Measurements from ENCODE around the gene RBFOX1.

DNA sequence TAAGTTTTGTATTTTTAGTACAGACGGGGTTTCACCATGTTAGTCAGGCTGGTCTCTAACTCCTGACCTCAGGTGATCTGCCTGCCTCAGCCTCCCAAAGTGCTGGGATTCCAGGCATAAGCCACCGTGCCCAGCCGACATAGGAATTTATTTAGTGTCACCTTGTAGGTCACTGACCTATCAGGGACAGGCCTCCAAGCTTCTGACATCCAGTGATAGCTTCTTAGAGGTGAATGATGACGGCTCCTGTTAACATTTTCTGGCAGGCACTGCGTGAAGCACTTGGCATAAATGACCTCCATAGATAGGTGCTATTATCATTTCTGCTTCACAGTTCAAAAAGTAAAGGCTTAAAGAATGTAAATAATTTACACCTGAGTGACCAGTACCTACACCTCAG lies 71.6 kb downstream of the RBFOX1 start:
- TF ChIP-seq, protein P1, sequence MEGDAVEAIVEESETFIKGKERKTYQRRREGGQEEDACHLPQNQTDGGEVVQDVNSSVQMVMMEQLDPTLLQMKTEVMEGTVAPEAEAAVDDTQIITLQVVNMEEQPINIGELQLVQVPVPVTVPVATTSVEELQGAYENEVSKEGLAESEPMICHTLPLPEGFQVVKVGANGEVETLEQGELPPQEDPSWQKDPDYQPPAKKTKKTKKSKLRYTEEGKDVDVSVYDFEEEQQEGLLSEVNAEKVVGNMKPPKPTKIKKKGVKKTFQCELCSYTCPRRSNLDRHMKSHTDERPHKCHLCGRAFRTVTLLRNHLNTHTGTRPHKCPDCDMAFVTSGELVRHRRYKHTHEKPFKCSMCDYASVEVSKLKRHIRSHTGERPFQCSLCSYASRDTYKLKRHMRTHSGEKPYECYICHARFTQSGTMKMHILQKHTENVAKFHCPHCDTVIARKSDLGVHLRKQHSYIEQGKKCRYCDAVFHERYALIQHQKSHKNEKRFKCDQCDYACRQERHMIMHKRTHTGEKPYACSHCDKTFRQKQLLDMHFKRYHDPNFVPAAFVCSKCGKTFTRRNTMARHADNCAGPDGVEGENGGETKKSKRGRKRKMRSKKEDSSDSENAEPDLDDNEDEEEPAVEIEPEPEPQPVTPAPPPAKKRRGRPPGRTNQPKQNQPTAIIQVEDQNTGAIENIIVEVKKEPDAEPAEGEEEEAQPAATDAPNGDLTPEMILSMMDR (IDR thresholded peaks at IDR 0.05): no peak
- TF ChIP-seq EZH2 (IDR thresholded peaks at IDR 0.05; ENCODE audit: borderline replicate concordance, insufficient read depth, low read depth, low read length, poor library complexity, severe bottlenecking): no peak
